Measurements from ENCODE around the gene PLXNA2.

The PLXNA2 gene

DNA sequence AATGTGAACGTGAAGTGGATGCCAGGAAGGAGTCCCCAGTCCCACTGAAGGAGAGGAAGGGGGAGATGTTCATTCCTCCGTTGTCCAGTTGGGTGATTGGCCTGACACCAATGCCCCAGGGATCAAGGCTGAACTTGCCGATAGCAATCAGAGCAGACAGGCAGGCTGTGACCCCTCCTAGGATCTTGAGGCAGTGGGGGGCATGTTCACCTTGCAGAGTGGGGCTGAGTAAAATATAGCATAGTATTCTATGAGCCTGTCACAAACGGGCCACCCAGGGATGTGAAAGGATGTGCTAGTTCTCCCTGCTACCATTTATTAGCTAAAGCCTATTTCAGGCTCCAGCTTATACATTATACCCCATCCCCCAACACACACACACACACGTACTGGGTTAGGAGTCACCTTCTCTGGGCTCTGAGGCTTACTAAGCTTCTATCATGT lies 252.6 kb downstream of the PLXNA2 start:
- TF ChIP-seq PPARA (CRISPR knock-in tag; IDR thresholded peaks at IDR 0.05; ENCODE audit: borderline replicate concordance): no peak
- no peak for TF ChIP-seq ZFP30 (CRISPR knock-in tag; IDR thresholded peaks at IDR 0.05)
- no peak for TF ChIP-seq TOX (CRISPR knock-in tag; IDR thresholded peaks at IDR 0.05; ENCODE audit: borderline replicate concordance)
- no peak for ATAC-seq

DNA sequence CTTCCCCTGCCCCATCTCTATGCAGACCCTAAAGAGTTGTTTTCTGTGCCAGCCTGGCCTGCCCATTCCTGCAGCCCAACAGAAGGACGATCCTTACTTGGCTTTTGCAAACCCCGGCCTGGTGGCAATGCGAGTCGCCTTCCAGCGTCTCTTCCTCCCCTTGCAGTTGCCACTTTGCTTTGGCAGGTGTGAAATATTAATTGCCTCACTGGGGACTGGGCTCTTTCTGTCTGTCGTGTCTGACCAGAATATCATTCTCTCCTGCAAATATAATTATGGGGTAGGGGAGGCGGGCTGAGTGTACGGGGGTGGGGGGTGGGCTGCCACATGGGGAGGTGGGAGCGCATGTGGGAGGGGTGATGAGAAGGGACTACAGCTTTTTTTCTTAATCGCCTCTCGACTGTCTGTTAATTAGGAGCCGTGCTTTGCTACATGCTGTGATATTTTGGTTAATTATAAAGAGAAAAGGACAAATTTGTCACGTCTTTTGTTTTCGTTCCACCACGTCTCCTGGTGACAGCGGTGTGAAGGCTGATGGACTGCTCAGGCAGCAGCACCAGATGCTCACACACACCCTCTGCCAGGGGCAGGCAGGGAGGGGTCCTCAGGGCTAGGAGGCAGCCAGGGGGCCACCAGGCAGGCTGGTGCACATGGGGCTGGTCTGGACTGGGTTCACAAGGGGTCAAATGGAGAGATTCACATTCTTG lies 253.2 kb downstream of the PLXNA2 start:
- TF ChIP-seq GLIS3 (CRISPR knock-in tag; IDR thresholded peaks at IDR 0.05) (no peak), ZNF565 (CRISPR knock-in tag; conservative IDR thresholded peaks at IDR 0.05; ENCODE audit: low read depth) (no peak), PPARA (CRISPR knock-in tag; IDR thresholded peaks at IDR 0.05; ENCODE audit: borderline replicate concordance) (no peak), OSR1 (CRISPR knock-in tag; IDR thresholded peaks at IDR 0.05) (no peak), ZNF70 (CRISPR knock-in tag; IDR thresholded peaks at IDR 0.05) (no peak), ESRRG (CRISPR knock-in tag; IDR thresholded peaks at IDR 0.05) (no peak), ZNF8 (CRISPR knock-in tag; IDR thresholded peaks at IDR 0.05) (no peak), CSDC2 (CRISPR knock-in tag; IDR thresholded peaks at IDR 0.05) (no peak), ZFP30 (CRISPR knock-in tag; IDR thresholded peaks at IDR 0.05) (no peak), CSRNP3 (CRISPR knock-in tag; IDR thresholded peaks at IDR 0.05) (no peak), TOX (CRISPR knock-in tag; IDR thresholded peaks at IDR 0.05; ENCODE audit: borderline replicate concordance) (no peak)
- TF ChIP-seq, protein P1, sequence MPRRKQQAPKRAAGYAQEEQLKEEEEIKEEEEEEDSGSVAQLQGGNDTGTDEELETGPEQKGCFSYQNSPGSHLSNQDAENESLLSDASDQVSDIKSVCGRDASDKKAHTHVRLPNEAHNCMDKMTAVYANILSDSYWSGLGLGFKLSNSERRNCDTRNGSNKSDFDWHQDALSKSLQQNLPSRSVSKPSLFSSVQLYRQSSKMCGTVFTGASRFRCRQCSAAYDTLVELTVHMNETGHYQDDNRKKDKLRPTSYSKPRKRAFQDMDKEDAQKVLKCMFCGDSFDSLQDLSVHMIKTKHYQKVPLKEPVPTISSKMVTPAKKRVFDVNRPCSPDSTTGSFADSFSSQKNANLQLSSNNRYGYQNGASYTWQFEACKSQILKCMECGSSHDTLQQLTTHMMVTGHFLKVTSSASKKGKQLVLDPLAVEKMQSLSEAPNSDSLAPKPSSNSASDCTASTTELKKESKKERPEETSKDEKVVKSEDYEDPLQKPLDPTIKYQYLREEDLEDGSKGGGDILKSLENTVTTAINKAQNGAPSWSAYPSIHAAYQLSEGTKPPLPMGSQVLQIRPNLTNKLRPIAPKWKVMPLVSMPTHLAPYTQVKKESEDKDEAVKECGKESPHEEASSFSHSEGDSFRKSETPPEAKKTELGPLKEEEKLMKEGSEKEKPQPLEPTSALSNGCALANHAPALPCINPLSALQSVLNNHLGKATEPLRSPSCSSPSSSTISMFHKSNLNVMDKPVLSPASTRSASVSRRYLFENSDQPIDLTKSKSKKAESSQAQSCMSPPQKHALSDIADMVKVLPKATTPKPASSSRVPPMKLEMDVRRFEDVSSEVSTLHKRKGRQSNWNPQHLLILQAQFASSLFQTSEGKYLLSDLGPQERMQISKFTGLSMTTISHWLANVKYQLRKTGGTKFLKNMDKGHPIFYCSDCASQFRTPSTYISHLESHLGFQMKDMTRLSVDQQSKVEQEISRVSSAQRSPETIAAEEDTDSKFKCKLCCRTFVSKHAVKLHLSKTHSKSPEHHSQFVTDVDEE (CRISPR knock-in tag; IDR thresholded peaks at IDR 0.05): no peak
- TF ChIP-seq, protein P2, sequence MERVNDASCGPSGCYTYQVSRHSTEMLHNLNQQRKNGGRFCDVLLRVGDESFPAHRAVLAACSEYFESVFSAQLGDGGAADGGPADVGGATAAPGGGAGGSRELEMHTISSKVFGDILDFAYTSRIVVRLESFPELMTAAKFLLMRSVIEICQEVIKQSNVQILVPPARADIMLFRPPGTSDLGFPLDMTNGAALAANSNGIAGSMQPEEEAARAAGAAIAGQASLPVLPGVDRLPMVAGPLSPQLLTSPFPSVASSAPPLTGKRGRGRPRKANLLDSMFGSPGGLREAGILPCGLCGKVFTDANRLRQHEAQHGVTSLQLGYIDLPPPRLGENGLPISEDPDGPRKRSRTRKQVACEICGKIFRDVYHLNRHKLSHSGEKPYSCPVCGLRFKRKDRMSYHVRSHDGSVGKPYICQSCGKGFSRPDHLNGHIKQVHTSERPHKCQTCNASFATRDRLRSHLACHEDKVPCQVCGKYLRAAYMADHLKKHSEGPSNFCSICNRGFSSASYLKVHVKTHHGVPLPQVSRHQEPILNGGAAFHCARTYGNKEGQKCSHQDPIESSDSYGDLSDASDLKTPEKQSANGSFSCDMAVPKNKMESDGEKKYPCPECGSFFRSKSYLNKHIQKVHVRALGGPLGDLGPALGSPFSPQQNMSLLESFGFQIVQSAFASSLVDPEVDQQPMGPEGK (CRISPR knock-in tag; IDR thresholded peaks at IDR 0.05; ENCODE audit: borderline replicate concordance): no peak
- TF ChIP-seq, protein P3, sequence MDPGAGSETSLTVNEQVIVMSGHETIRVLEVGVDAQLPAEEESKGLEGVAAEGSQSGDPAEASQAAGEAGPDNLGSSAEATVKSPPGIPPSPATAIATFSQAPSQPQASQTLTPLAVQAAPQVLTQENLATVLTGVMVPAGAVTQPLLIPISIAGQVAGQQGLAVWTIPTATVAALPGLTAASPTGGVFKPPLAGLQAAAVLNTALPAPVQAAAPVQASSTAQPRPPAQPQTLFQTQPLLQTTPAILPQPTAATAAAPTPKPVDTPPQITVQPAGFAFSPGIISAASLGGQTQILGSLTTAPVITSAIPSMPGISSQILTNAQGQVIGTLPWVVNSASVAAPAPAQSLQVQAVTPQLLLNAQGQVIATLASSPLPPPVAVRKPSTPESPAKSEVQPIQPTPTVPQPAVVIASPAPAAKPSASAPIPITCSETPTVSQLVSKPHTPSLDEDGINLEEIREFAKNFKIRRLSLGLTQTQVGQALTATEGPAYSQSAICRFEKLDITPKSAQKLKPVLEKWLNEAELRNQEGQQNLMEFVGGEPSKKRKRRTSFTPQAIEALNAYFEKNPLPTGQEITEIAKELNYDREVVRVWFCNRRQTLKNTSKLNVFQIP (CRISPR knock-in tag; IDR thresholded peaks at IDR 0.05; ENCODE audit: borderline replicate concordance, low read depth): no peak
- no peak for ATAC-seq

- TF ChIP-seq ZFP3 (CRISPR knock-in tag; IDR thresholded peaks at IDR 0.05): no peak
- no peak for TF ChIP-seq OSR1 (CRISPR knock-in tag; IDR thresholded peaks at IDR 0.05)
- no peak for TF ChIP-seq ISL1 (CRISPR knock-in tag; IDR thresholded peaks at IDR 0.05)
- no peak for TF ChIP-seq ZFP30 (CRISPR knock-in tag; IDR thresholded peaks at IDR 0.05)
- TF ChIP-seq ARNTL (CRISPR knock-in tag; IDR thresholded peaks at IDR 0.05; ENCODE audit: borderline replicate concordance, low read depth): no peak
- TF ChIP-seq ZNF70 (CRISPR knock-in tag; IDR thresholded peaks at IDR 0.05): no peak
- ATAC-seq: no peak
These were observed 253.7 kb downstream of the PLXNA2 start for GRCh38 chr1:207990455-207990854.

DNA sequence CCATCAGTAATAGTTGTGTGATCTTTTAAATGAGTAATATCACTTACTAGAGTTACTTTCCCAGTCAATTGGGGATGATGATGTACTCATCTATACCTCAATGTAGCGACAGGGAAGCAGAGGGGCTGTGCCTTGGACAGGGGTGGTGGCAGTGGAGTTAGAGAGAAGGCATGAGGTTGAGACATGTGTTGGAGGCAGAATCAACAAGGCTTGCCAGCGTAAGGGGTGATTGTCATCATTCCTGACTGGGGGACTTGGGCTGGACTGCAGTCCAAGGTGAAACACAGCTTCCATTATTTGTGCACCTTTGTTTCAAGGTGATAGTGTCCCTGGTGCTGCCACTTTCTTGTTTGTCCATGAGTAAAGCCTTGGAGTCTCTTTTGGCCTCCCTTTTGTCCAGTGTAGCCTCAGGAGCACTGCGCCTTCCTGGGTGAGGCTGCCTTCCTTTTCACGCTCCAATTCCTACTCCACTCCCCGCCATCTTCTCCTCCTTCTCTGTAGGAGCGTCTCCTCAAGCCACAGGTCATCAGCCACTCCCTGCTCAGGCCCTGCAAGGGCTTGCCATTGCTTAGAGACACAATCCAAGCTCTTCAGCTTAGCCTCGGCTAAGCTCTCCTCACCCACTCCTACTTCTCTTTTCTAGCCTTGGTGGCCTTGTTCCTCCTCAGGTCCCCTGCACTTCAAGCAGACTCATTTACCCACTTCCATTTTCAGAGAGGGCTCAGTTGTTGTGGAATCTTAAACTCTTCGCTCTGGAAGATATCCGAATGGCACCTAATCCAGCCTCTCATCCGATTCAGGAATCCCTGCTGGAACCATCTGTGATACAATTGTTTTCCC lies 255.6 kb downstream of the PLXNA2 start:
- no peak for ATAC-seq
- TF ChIP-seq ESRRG (CRISPR knock-in tag; IDR thresholded peaks at IDR 0.05) (no peak), CSRNP3 (CRISPR knock-in tag; IDR thresholded peaks at IDR 0.05) (no peak), RARB (CRISPR knock-in tag; IDR thresholded peaks at IDR 0.05) (no peak), OSR1 (CRISPR knock-in tag; IDR thresholded peaks at IDR 0.05) (no peak), ARNTL (CRISPR knock-in tag; IDR thresholded peaks at IDR 0.05; ENCODE audit: borderline replicate concordance, low read depth) (no peak), PPARA (CRISPR knock-in tag; IDR thresholded peaks at IDR 0.05; ENCODE audit: borderline replicate concordance) (no peak), ZC3H10 (CRISPR knock-in tag; IDR thresholded peaks at IDR 0.05) (no peak)
- TF ChIP-seq, protein P2 (CRISPR knock-in tag; IDR thresholded peaks at IDR 0.05; ENCODE audit: borderline replicate concordance): no peak
